Lung (tissue), 12 donors: ENCODE results near the gene RPL38. TPM values are rescaled to one million over a fixed set of nuclear protein-coding genes. Genes with fewer than 3 reads are reported as not detected.
A peak's percentile ranks its signal among the peaks of the same experiment; 100 is the strongest.

Source experiments
- ATAC-seq: fragments of 200-7000 bp; cut with Tn5 transposase; one replicate; pipeline ENCODE4 v1.9.1; 2020; ENCODE audit warnings: moderate number of reproducible peaks; ENCODE audit not compliant: insufficient read depth, low FRiP score
- DNase-seq, 3 donors: peaks; one replicate each; pipeline ENCODE4 v3.0.0-alpha.2; 2013 to 2017
- H3K27ac ChIP-seq, 2 donors: one replicate each; pipeline ENCODE4 v1.5.1; 2013; ENCODE audit warnings: mild to moderate bottlenecking in 2 of 2, moderate library complexity in 2 of 2, control low read depth in 1 of 2, inconsistent platforms in 1 of 2, low read depth in 1 of 2, low read length in 1 of 2
- H3K27me3 ChIP-seq, 3 donors: one replicate each; pipeline ENCODE4 v1.5.1; 2013; ENCODE audit warnings: low read length in 2 of 3; ENCODE audit not compliant: control insufficient read depth in 3 of 3, insufficient read depth in 3 of 3
- H3K36me3 ChIP-seq, 4 donors: one replicate each; pipeline ENCODE4 v1.5.1; 2013; ENCODE audit warnings: low read length in 4 of 4, mild to moderate bottlenecking in 1 of 4, moderate library complexity in 1 of 4; ENCODE audit not compliant: control insufficient read depth in 4 of 4, insufficient read depth in 4 of 4
- H3K4me1 ChIP-seq, 5 donors: one replicate each; pipeline ENCODE4 v1.5.1; 2013; ENCODE audit warnings: low read length in 5 of 5, mild to moderate bottlenecking in 2 of 5, moderate library complexity in 1 of 5; ENCODE audit not compliant: control insufficient read depth in 5 of 5, insufficient read depth in 5 of 5
- H3K4me3 ChIP-seq: one replicate; pipeline ENCODE4 v1.5.1; 2013; ENCODE audit warnings: mild to moderate bottlenecking, control low read depth, moderate library complexity
- H3K9ac ChIP-seq, 2 donors: one replicate each; pipeline ENCODE4 v1.5.1; 2013; ENCODE audit warnings: low read length in 2 of 2, control low read depth in 1 of 2; ENCODE audit not compliant: insufficient read depth in 1 of 2
- H3K9me3 ChIP-seq, 4 donors: one replicate each; pipeline ENCODE4 v1.5.1; 2013; ENCODE audit warnings: low read length in 3 of 4, mild to moderate bottlenecking in 1 of 4, moderate library complexity in 1 of 4; ENCODE audit not compliant: control insufficient read depth in 4 of 4, insufficient read depth in 3 of 4
- WGBS, 2 donors: extraction: QIAGEN DNeasy Blood & Tissue Kit; methylation state at CpG; one replicate each; pipeline ENCODE4 v1.1.7; 2013; 5-methylcytosine and 5-hydroxymethylcytosine counted together
- polyA plus RNA-seq, 2 donors: library from polyadenylated mRNA; stranded (reverse); fragments of 200-250 nt; gene quantifications; one replicate each; pipeline ENCODE4 v1.2.1, GENCODE V29; 2013
- total RNA-seq, 2 donors: library from RNA; depleted of rRNA in 1 of 2; stranded (reverse); fragments of >200 nt in 1 of 2; gene quantifications; one replicate each; pipeline ENCODE4 v1.2.1, GENCODE V29; 2014 to 2021
- TF ChIP-seq, protein P1 (sequence below): IDR thresholded peaks from 2 replicates; pipeline ENCODE4 v1.5.1; 2012; ENCODE audit warnings: mild to moderate bottlenecking; ENCODE audit errors: control extremely low read depth, extremely low read depth
- donor health status: control.
- donor health status: control.
- donor health status: Bipolar disorder and iron deficiency.
- donor health status: healthy.
- donor health status: DM: yes; HTN: yes; CAD: no.

RPL38 gene
- total and polyA plus RNA-seq, 4 donors, result 686 to 2,752 (median 1,090) TPM

DNA sequence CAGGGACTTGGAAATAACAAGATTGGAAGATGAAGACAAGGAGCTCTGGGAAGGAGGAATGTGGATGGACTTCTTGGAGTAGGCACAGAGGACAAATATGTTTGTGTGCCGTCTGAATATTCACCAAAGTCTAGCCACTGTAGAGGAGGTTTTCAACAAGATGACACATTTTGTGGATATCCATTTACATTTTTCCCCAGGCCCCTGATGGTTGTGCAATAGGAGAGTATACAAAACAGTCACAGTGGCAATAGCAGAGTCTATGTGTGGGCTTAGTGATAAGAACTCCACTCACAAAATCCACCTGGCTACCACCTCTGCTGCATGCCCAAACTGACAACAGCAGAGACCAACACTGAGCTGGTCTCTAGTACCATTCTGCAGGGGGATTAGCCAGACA is 32.6 kb upstream of the RPL38 start:
- no peak for ATAC-seq
- Histone ChIP-seq H3K4me1 (peaks cover 0 to 3% (median 0%) of the 10 kb centered on the region in 5 donors), H3K9ac (no peak overlapping the region), H3K36me3 (no peaks in the 10 kb centered on the region), H3K9me3 (peaks cover 0 to 1% (median 0%) of the 10 kb centered on the region in 4 donors), H3K27ac (no peak overlapping the region), H3K4me3 (no peak overlapping the region), H3K27me3 (peaks cover 0 to 14% (median 5%) of the 10 kb centered on the region in 3 donors)
- TF ChIP-seq, protein P1, sequence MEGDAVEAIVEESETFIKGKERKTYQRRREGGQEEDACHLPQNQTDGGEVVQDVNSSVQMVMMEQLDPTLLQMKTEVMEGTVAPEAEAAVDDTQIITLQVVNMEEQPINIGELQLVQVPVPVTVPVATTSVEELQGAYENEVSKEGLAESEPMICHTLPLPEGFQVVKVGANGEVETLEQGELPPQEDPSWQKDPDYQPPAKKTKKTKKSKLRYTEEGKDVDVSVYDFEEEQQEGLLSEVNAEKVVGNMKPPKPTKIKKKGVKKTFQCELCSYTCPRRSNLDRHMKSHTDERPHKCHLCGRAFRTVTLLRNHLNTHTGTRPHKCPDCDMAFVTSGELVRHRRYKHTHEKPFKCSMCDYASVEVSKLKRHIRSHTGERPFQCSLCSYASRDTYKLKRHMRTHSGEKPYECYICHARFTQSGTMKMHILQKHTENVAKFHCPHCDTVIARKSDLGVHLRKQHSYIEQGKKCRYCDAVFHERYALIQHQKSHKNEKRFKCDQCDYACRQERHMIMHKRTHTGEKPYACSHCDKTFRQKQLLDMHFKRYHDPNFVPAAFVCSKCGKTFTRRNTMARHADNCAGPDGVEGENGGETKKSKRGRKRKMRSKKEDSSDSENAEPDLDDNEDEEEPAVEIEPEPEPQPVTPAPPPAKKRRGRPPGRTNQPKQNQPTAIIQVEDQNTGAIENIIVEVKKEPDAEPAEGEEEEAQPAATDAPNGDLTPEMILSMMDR, result no peak
- WGBS, 2 donors, result 90 to 93% methylated on average over 1 of the region's 1 CpG
- no peak for DNase-seq

DNA sequence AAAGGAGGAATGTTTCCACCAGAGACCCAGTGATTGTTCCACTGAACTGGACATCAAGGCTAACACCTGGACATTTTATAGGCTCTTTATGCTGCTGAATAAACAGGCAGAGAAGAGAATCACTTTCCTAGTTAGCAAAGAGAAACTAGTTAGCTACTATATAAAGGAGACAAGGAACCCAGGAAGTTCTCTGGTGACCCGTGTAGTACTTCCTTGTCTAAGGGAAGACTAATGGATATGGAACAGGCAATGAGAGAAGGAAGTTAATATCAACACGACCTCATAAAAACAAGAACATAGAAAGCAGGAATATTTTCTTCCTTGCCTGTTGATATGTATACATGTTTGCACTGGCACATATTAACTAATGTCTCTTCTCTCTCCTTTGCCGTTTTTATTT is 30.8 kb upstream of the RPL38 start:
- H3K4me1 ChIP-seq, result peaks cover 0 to 3% (median 0%) of the 10 kb centered on the region in 5 donors
- H3K27me3 ChIP-seq, result peaks cover 0 to 14% (median 5%) of the 10 kb centered on the region in 3 donors
- no peak for DNase-seq
- no peak overlapping the region for H3K9ac ChIP-seq
- no peaks in the 10 kb centered on the region for H3K36me3 ChIP-seq
- TF ChIP-seq, protein P1, result no peak
- no peak overlapping the region for H3K4me3 ChIP-seq
- ATAC-seq, result no peak
- no peak overlapping the region for H3K27ac ChIP-seq
- H3K9me3 ChIP-seq, result peaks cover 0 to 1% (median 0%) of the 10 kb centered on the region in 4 donors
- 45 to 46% methylated on average over 3 of the region's 3 CpGs for WGBS, 2 donors

DNA sequence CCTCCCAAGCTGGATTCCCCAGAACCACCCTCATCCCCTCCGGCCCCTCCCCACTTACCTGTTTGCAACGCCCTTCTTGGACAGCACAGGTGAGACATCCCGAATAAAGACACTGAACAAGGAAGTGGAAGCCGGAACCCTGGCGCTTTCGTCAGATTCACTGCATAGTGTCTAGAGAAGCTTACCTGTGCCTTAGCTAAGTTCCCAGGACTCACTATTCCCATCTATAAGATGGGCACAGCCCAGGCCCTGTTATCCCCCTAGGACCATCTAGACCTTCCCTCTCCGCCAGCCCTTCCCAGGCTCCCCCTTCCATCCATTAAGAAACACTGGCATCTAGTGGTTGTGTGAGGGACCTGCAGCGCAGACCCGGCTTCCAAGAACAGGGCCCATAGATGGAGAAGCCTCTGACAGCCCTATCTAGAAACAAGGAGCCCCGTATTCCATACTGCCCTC is 26.9 kb upstream of the RPL38 start:
- Histone ChIP-seq H3K9me3 (peaks cover 0 to 3% (median 0%) of the 10 kb centered on the region in 4 donors), H3K4me1 (peaks cover 0 to 3% (median 0%) of the 10 kb centered on the region in 5 donors), H3K36me3 (no peaks in the 10 kb centered on the region), H3K9ac (no peak overlapping the region), H3K27me3 (peaks cover 0 to 14% (median 5%) of the 10 kb centered on the region in 3 donors), H3K4me3 (no peak overlapping the region), H3K27ac (no peak overlapping the region)
- DNase-seq (peak; percentile 78 to 81 (median 80)), ATAC-seq (no peak)
- WGBS, 2 donors, result 45 to 50% methylated on average over 10 of the region's 10 CpGs
- TF ChIP-seq, protein P1, result peak; percentile 70

DNA sequence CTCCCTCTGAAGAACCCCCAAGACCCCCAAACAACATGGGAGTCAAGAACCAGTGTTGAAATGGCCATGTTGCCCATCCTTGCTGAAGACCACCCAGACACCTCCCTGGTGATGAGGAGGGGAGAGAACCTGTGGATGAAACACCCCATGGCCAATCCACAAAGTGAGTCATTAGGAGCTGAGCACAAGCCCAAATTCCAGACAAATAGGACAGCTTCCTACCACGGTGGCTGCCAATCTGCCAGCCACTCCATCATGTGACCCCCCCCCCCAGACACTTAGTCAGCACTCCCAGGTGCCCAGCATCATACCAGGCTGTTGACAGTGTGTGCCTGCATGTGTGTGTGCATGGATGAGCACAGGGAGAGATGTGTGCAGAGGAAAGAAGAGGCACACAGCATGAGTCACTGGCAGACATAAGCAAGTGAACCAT is 26.4 kb upstream of the RPL38 start:
- no peak for DNase-seq
- no peak for ATAC-seq
- Histone ChIP-seq H3K27ac (no peak overlapping the region), H3K4me1 (peaks cover 0 to 3% (median 0%) of the 10 kb centered on the region in 5 donors), H3K4me3 (no peak overlapping the region), H3K36me3 (no peaks in the 10 kb centered on the region), H3K27me3 (peaks cover 0 to 14% (median 5%) of the 10 kb centered on the region in 3 donors), H3K9ac (no peak overlapping the region), H3K9me3 (peaks cover 0 to 3% (median 0%) of the 10 kb centered on the region in 4 donors)
- 8% methylated on average over 1 of the region's 1 CpG for WGBS, 2 donors
- TF ChIP-seq, protein P1, result no peak
